Liver (tissue), 3 donors: Measurements from ENCODE around the gene CEP131.

Experiments used
- CTCF ChIP-seq: fragments of 150-350 bp; IDR thresholded peaks from 2 replicates; pipeline ENCODE4 v1.5.1; 2017; ENCODE audit warnings: improper control_type of control experiment, low read depth, low read length; ENCODE audit not compliant: missing input control
- EGR1 ChIP-seq, 2 donors: IDR thresholded peaks; 2 replicates each; pipeline ENCODE4 v1.6.1; 2016 to 2018; ENCODE audit warnings: antibody characterized with exemption in 2 of 2, low read depth in 2 of 2
- FOXA1 ChIP-seq: IDR thresholded peaks from 2 replicates; pipeline ENCODE4 v1.6.1; 2016; ENCODE audit warnings: antibody characterized with exemption
- GABPA ChIP-seq, 2 donors: IDR thresholded peaks in 1 of 2; conservative IDR thresholded peaks in 1 of 2; 2 replicates each; pipeline ENCODE4 v1.6.1; 2016; ENCODE audit warnings: antibody characterized with exemption in 2 of 2, mild to moderate bottlenecking in 1 of 2, moderate library complexity in 1 of 2
- HNF4A ChIP-seq, 2 donors: conservative IDR thresholded peaks; 2 replicates each; pipeline ENCODE4 v1.6.1; 2016; ENCODE audit warnings: antibody characterized with exemption in 2 of 2, mild to moderate bottlenecking in 2 of 2
- JUND ChIP-seq, 2 donors: IDR thresholded peaks; 2 replicates each; pipeline ENCODE4 v1.6.1; 2016; ENCODE audit warnings: antibody characterized with exemption in 2 of 2
- MAX ChIP-seq: IDR thresholded peaks from 2 replicates; pipeline ENCODE4 v1.6.1; 2016; ENCODE audit warnings: antibody characterized with exemption
- REST ChIP-seq: IDR thresholded peaks from 2 replicates; pipeline ENCODE4 v1.6.1; 2016; ENCODE audit warnings: antibody characterized with exemption, mild to moderate bottlenecking
- TAF1 ChIP-seq: conservative IDR thresholded peaks from 2 replicates; pipeline ENCODE4 v1.6.1; 2016; ENCODE audit warnings: antibody characterized with exemption, mild to moderate bottlenecking
- YY1 ChIP-seq: IDR thresholded peaks from 2 replicates; pipeline ENCODE4 v1.6.1; 2016; ENCODE audit warnings: antibody characterized with exemption, mild to moderate bottlenecking
- ZBTB33 ChIP-seq: IDR thresholded peaks from 2 replicates; pipeline ENCODE4 v1.6.1; 2016; ENCODE audit warnings: antibody characterized with exemption
- TF ChIP-seq, protein P1 (sequence below): IDR thresholded peaks from 2 replicates; pipeline ENCODE4 v1.6.1; 2016; ENCODE audit warnings: antibody characterized with exemption
- donor health status: healthy.
- donor health status: healthy.

DNA sequence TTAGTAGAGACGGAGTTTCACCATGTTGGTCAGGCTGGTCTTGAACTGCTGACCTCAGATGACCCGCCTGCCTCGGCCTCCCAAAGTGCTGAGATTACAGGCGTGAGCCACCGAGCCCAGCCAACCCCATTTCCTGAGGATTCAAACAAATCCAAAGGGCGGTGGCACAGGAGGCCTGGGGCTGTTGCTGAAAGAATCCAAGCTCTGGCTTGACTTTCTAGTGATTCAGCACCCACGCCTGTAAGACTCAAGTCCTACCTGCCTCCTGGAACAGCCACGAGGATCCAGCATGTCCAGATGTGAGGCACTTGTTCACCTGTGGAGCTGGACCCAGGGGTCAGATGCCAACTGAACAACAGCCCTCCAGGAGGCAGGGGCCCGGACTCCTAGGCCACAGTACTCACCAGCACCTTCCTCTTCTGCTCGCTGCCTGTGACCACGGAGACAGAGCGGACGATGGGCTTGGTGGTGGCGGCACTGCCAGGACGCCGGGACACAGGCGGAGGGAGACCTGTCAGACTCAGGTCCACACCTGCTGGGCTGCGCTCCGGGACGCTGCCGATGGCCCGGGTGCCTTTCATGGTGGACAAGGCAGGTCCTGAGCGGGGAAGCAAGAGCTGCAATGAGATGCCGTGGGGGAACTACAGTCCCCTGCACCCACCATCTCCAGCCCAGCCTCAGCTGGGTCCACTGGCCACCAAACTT, 3.1 kb downstream of the CEP131 start:
- TF ChIP-seq CTCF: no peak
- no peak for TF ChIP-seq GABPA (IDR thresholded peaks at IDR 0.05 in 1 of 2, conservative IDR thresholded peaks at IDR 0.05 in 1 of 2)
- TF ChIP-seq, protein P1, sequence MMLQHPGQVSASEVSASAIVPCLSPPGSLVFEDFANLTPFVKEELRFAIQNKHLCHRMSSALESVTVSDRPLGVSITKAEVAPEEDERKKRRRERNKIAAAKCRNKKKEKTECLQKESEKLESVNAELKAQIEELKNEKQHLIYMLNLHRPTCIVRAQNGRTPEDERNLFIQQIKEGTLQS: no peak
- TF ChIP-seq FOXA1: no peak
- TF ChIP-seq MAX: no peak
- TF ChIP-seq TAF1: no peak
- TF ChIP-seq REST: no peak
- TF ChIP-seq ZBTB33: no peak
- TF ChIP-seq HNF4A (conservative IDR thresholded peaks at IDR 0.05): no peak
- TF ChIP-seq YY1: no peak
- no peak for TF ChIP-seq EGR1 (IDR thresholded peaks at IDR 0.05; ENCODE audit: low read depth in 2 of 2)
- no peak for TF ChIP-seq JUND (IDR thresholded peaks at IDR 0.05)
